Kidney (tissue), 14 donors: ENCODE data around the gene PRRT3. TPM values are rescaled to one million over a fixed set of nuclear protein-coding genes. Genes with fewer than 3 reads are reported as not detected.
"Not testable (repeated sequence)": the region's sequence is repeated elsewhere in the genome, so short reads cannot be mapped to it uniquely, and the experiment has no call there.

ENCODE experiments used
- DNase-seq, 5 donors: peaks; one replicate each; pipeline ENCODE4 v3.0.0-alpha.2; 2013 to 2020
- FAIRE-seq: peaks from 2 replicates; lab custom pipeline; 2012; peaks lifted over from hg19 to GRCh38; lab: Jason Lieb, UNC
- H3K27ac ChIP-seq, 2 donors: one replicate each; pipeline ENCODE4 v1.7.0; 2013; ENCODE audit warnings: low read depth in 2 of 2, low read length in 2 of 2, inconsistent platforms in 1 of 2
- H3K27me3 ChIP-seq: one replicate; pipeline ENCODE4 v1.7.1; 2013; ENCODE audit warnings: low read length, inconsistent platforms; ENCODE audit not compliant: control insufficient read depth, insufficient read depth
- H3K36me3 ChIP-seq, 3 donors: one replicate each; pipeline versions ENCODE4 v1.7.0 to v1.7.1; 2013; ENCODE audit warnings: low read length in 3 of 3, control low read depth in 1 of 3, inconsistent platforms in 1 of 3; ENCODE audit not compliant: insufficient read depth in 3 of 3, control insufficient read depth in 2 of 3
- H3K4me1 ChIP-seq, 3 donors: one replicate each; pipeline versions ENCODE4 v1.7.0 to v1.7.1; 2013; ENCODE audit warnings: low read length in 3 of 3, inconsistent platforms in 1 of 3, low read depth in 1 of 3; ENCODE audit not compliant: control insufficient read depth in 2 of 3, insufficient read depth in 2 of 3
- H3K4me3 ChIP-seq, 3 donors: one replicate each; pipeline versions ENCODE4 v1.7.0 to v1.8.1; 2013; ENCODE audit warnings: low read length in 3 of 3, control low read depth in 1 of 3, inconsistent platforms in 1 of 3
- H3K9ac ChIP-seq, 3 donors: one replicate each; pipeline versions ENCODE4 v1.7.0 to v1.7.1; 2013; ENCODE audit warnings: low read length in 3 of 3, control low read depth in 1 of 3, inconsistent platforms in 1 of 3
- H3K9me3 ChIP-seq, 3 donors: one replicate each; pipeline versions ENCODE4 v1.7.0 to v1.7.1; 2013; ENCODE audit warnings: low read length in 3 of 3, control low read depth in 1 of 3, inconsistent platforms in 1 of 3; ENCODE audit not compliant: control insufficient read depth in 2 of 3, insufficient read depth in 1 of 3
- CTCF ChIP-seq: IDR thresholded peaks from 3 replicates; pipeline ENCODE4 v1.5.1; 2012; ENCODE audit warnings: mild to moderate bottlenecking, moderate library complexity, borderline replicate concordance; ENCODE audit not compliant: insufficient read depth; ENCODE audit errors: extremely low read depth
- intact Hi-C: fragments of 100-400 bp; cut with DNase I; formaldehyde crosslinking; loops from one replicate; pipeline ENCODE4 v1.11.1; 2022
- polyA plus RNA-seq: library from polyadenylated mRNA; stranded (reverse); fragments of 350-450 nt; fragmentation: Illumina TruSeq; extraction: RNeasy Lipid Tissue Mini Kit (QIAGEN cat#74804); gene quantifications from one replicate; pipeline ENCODE4 v1.2.3, GENCODE V29; 2014; ENCODE audit warnings: low read depth, low replicate concordance; ENCODE audit not compliant: insufficient read depth
- total RNA-seq: library from RNA; stranded (reverse); fragmentation: NEBNext Ultra II Directional; extraction: Animal tissue kit (Norgen Biotek cat#: 25700); gene quantifications from one replicate; pipeline ENCODE4 v1.2.1, GENCODE V29; 2021
- donor health status: control.
- donor health status: control.
- donor health status: control.
- donor health status: control.
- donor health status: control.
- donor health status: DM: yes; HTN: yes; CAD: no.
- donor health status: Normal renal cell carcinoma (clear cell type).

PRRT3 gene
- total and polyA plus RNA-seq, 2 donors from 2014 or later = 3.6 to 3.9 TPM

- H3K27ac ChIP-seq = peak overlapping the region; percentile 79 to 90
- no peak for TF ChIP-seq CTCF
- DNase-seq = peak in 3 of 5 donors; percentile 45 to 89 (median 85)
- peaks cover 0 to 8% (median 6%) of the 10 kb centered on the region in 3 donors for H3K36me3 ChIP-seq
- H3K9ac ChIP-seq = peak overlapping the region in 1 of 3 donors; percentile 19
- H3K27me3 ChIP-seq = no peaks in the 10 kb centered on the region
- intact Hi-C loops = no loop called here
- H3K4me3 ChIP-seq = peak overlapping the region in 1 of 3 donors; percentile 20
- FAIRE-seq = no peak
- no peaks in the 10 kb centered on the region for H3K9me3 ChIP-seq
- peaks cover 6 to 42% (median 36%) of the 10 kb centered on the region in 3 donors for H3K4me1 ChIP-seq
Measured at GRCh38 chr3:9897408-9898372, 54.5 kb downstream of the PRRT3 start.

GRCh38 chr3:9896755-9897407, 55.3 kb downstream of the PRRT3 start:
- H3K9ac ChIP-seq, FAIRE-seq, H3K9me3 ChIP-seq, DNase-seq, H3K27me3 ChIP-seq, intact Hi-C loops, H3K4me3 ChIP-seq: not testable (repeated sequence)
- H3K36me3 ChIP-seq = peaks cover 0 to 11% (median 8%) of the 10 kb centered on the region in 3 donors
- peaks cover 6 to 41% (median 28%) of the 10 kb centered on the region in 3 donors for H3K4me1 ChIP-seq
- H3K27ac ChIP-seq = peak overlapping the region in 1 of 2 donors; percentile 90

- DNase-seq, H3K4me3 ChIP-seq, FAIRE-seq, H3K9ac ChIP-seq, intact Hi-C loops, H3K9me3 ChIP-seq, H3K27ac ChIP-seq, H3K27me3 ChIP-seq: not testable (repeated sequence)
- H3K36me3 ChIP-seq = peaks cover 0 to 11% (median 8%) of the 10 kb centered on the region in 3 donors
- H3K4me1 ChIP-seq = peaks cover 6 to 41% (median 28%) of the 10 kb centered on the region in 3 donors
Measured at GRCh38 chr3:9895715-9896114, 56.5 kb downstream of the PRRT3 start.

Other genes starting within 250 kb of the PRRT3 start
- 0.16 TPM for gene CPNE9, start 248.6 kb downstream of the PRRT3 start, total RNA-seq
- gene CPNE9, start 248.6 kb downstream of the PRRT3 start, polyA plus RNA-seq = 0.19 TPM
- 22.4 TPM for gene BRPF1, start 220.7 kb downstream of the PRRT3 start, total RNA-seq
- gene BRPF1, start 220.7 kb downstream of the PRRT3 start, polyA plus RNA-seq = 6.2 TPM
- 31.1 TPM for gene OGG1, start 202.5 kb downstream of the PRRT3 start, total RNA-seq
- 51.6 TPM for gene OGG1, start 202.5 kb downstream of the PRRT3 start, polyA plus RNA-seq
- 31.2 TPM for gene CAMK1, start 182.5 kb downstream of the PRRT3 start, total RNA-seq
- 52.7 TPM for gene CAMK1, start 182.5 kb downstream of the PRRT3 start, polyA plus RNA-seq
- gene TADA3, start 159.9 kb downstream of the PRRT3 start, total RNA-seq = 65.1 TPM
- 58.4 TPM for gene TADA3, start 159.9 kb downstream of the PRRT3 start, polyA plus RNA-seq
- 164 TPM for gene ARPC4, start 159.3 kb downstream of the PRRT3 start, total RNA-seq
- gene ARPC4, start 159.3 kb downstream of the PRRT3 start, polyA plus RNA-seq = 138 TPM
- gene TTLL3, start 142.1 kb downstream of the PRRT3 start, total RNA-seq = 61.0 TPM
- gene TTLL3, start 142.1 kb downstream of the PRRT3 start, polyA plus RNA-seq = 27.5 TPM
- gene RPUSD3, start 108.4 kb downstream of the PRRT3 start, total RNA-seq = 29.1 TPM
- 53.2 TPM for gene RPUSD3, start 108.4 kb downstream of the PRRT3 start, polyA plus RNA-seq
- not detected for gene CIDEC, start 72.2 kb downstream of the PRRT3 start, total RNA-seq
- not detected for gene CIDEC, start 72.2 kb downstream of the PRRT3 start, polyA plus RNA-seq
- gene JAGN1, start 61.8 kb downstream of the PRRT3 start, total RNA-seq = 30.3 TPM
- 55.3 TPM for gene JAGN1, start 61.8 kb downstream of the PRRT3 start, polyA plus RNA-seq
- 8.5 TPM for gene IL17RE, start 49.6 kb downstream of the PRRT3 start, total RNA-seq
- 7.5 TPM for gene IL17RE, start 49.6 kb downstream of the PRRT3 start, polyA plus RNA-seq
- gene IL17RC, start 35.3 kb downstream of the PRRT3 start, total RNA-seq = 27.5 TPM
- gene IL17RC, start 35.3 kb downstream of the PRRT3 start, polyA plus RNA-seq = 31.5 TPM
- gene CRELD1, start 18.6 kb downstream of the PRRT3 start, total RNA-seq = 43.2 TPM
- gene CRELD1, start 18.6 kb downstream of the PRRT3 start, polyA plus RNA-seq = 56.7 TPM
- 63.5 TPM for gene EMC3, start 34.4 kb upstream of the PRRT3 start, total RNA-seq
- 107 TPM for gene EMC3, start 34.4 kb upstream of the PRRT3 start, polyA plus RNA-seq
- gene FANCD2, start 74.0 kb upstream of the PRRT3 start, total RNA-seq = 4.8 TPM
- 0.86 TPM for gene FANCD2, start 74.0 kb upstream of the PRRT3 start, polyA plus RNA-seq
- not detected for gene FANCD2OS, start 155.8 kb upstream of the PRRT3 start, total RNA-seq
- gene FANCD2OS, start 155.8 kb upstream of the PRRT3 start, polyA plus RNA-seq = not detected
- gene BRK1, start 163.3 kb upstream of the PRRT3 start, total RNA-seq = 130 TPM
- 308 TPM for gene BRK1, start 163.3 kb upstream of the PRRT3 start, polyA plus RNA-seq
- gene VHL, start 189.4 kb upstream of the PRRT3 start, total RNA-seq = 40.0 TPM
- 11.7 TPM for gene VHL, start 189.4 kb upstream of the PRRT3 start, polyA plus RNA-seq
- gene IRAK2, start 212.5 kb upstream of the PRRT3 start, total RNA-seq = 8.9 TPM
- gene IRAK2, start 212.5 kb upstream of the PRRT3 start, polyA plus RNA-seq = 1.2 TPM